ENCODE data around the gene XPO4.

- TF ChIP-seq POLR2A (IDR thresholded peaks at IDR 0.05), result no peak
- TF ChIP-seq CTCF (IDR thresholded peaks at IDR 0.05), result no peak
Measured at GRCh38 chr13:20825477-20825875, 77.1 kb downstream of the XPO4 start.
